22Rv1 (cell line): ENCODE data around the gene LAMB4.

Experiments used
- CTCF ChIP-seq: fragments of 450-650 bp; IDR thresholded peaks from 2 replicates; pipeline ENCODE4 v1.5.1; 2017; ENCODE audit warnings: mild to moderate bottlenecking
- ZFX ChIP-seq: fragments of 450-650 bp; IDR thresholded peaks from 2 replicates; pipeline ENCODE4 v1.6.1; 2017; ENCODE audit warnings: antibody characterized with exemption, borderline replicate concordance

GRCh38 chr7:108149908-108150307 is 19.7 kb upstream of the LAMB4 start:
- no peak for TF ChIP-seq CTCF
- no peak for TF ChIP-seq ZFX
